Lower leg skin (tissue), 4 donors: ENCODE results near the gene RASSF5. TPM values are rescaled to one million over a fixed set of nuclear protein-coding genes. Genes with fewer than 3 reads are reported as not detected.

Experiments
- DNase-seq, 2 donors: peaks; one replicate each; pipeline ENCODE4 v3.0.0-alpha.2; 2019; ENCODE audit warnings: low spot score in 2 of 2
- H3K4me3 ChIP-seq: fragments of 200-600 bp; sonication (generic); 2 replicates; pipeline ENCODE4 v1.5.1; 2017; ENCODE audit warnings: mild to moderate bottlenecking, low read depth; ENCODE audit not compliant: poor library complexity, severe bottlenecking
- POLR2A ChIP-seq, 2 donors: fragments of 450-650 bp; IDR thresholded peaks; one replicate each; pipeline ENCODE4 v1.6.1; 2016 to 2017; ENCODE audit warnings: antibody characterized with exemption in 2 of 2, mild to moderate bottlenecking in 1 of 2, moderate library complexity in 1 of 2
- WGBS, 2 donors: methylation state at CpG; one replicate each; pipeline ENCODE4 v1.1.5; 2018; 5-methylcytosine and 5-hydroxymethylcytosine counted together
- intact Hi-C: fragments of 100-400 bp; cut with DNase I; formaldehyde crosslinking; loops from one replicate; pipeline ENCODE4 v1.15.0; 2023; ENCODE audit warnings: low total_unique reads
- total RNA-seq, 4 donors: library from RNA; depleted of rRNA; stranded (reverse); fragments of >200 nt; gene quantifications; one replicate each; pipeline ENCODE4 v1.1.0, GENCODE V29; 2016
- TF ChIP-seq, protein P1 (sequence below), 3 donors: fragments of 450-650 bp; IDR thresholded peaks; one replicate each; pipeline ENCODE4 v1.5.1; 2016; ENCODE audit warnings: antibody characterized with exemption in 3 of 3, mild to moderate bottlenecking in 3 of 3, moderate library complexity in 2 of 3

RASSF5 gene
- total RNA-seq, 4 donors from 2014 or later: 81.3 to 102 (median 86.1) TPM

DNA sequence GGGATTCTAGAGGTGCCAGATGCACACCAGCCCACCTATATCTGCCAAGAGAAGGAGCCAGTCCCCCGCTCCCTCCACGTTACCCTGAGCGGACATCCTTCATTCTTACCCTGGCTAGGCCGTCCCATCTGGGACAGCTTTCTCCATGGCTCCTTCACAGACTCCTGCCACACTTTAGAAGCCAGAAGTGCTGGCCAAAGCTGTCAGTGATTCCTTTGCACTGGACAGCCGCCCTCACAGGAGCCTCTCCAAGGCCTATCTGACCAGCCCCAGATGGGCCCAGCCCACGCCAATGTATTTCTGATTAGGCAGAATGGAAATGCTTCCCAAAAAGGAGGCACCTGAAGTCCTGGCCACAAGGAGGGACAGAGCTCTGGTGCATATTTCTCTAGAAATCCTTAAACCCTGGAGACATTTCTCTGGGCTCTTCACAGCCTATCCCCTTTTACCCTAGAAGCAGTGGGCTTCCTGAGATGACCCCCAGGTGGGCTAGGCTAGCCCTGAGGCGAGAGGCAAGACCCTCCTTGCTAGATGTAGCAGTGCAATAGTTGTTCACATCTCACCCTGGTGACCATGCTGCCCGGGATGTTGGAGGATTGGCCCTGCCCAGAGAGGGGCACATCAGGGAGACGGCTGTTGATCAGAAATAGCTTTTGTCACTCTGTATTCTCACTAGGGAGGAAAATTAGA is 44.1 kb downstream of the RASSF5 start:
- no peak for DNase-seq
- intact Hi-C loops: no loop called here
- TF ChIP-seq, protein P1, sequence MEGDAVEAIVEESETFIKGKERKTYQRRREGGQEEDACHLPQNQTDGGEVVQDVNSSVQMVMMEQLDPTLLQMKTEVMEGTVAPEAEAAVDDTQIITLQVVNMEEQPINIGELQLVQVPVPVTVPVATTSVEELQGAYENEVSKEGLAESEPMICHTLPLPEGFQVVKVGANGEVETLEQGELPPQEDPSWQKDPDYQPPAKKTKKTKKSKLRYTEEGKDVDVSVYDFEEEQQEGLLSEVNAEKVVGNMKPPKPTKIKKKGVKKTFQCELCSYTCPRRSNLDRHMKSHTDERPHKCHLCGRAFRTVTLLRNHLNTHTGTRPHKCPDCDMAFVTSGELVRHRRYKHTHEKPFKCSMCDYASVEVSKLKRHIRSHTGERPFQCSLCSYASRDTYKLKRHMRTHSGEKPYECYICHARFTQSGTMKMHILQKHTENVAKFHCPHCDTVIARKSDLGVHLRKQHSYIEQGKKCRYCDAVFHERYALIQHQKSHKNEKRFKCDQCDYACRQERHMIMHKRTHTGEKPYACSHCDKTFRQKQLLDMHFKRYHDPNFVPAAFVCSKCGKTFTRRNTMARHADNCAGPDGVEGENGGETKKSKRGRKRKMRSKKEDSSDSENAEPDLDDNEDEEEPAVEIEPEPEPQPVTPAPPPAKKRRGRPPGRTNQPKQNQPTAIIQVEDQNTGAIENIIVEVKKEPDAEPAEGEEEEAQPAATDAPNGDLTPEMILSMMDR (IDR thresholded peaks at IDR 0.05): no peak
- TF ChIP-seq POLR2A (IDR thresholded peaks at IDR 0.05): no peak
- no peak overlapping the region for H3K4me3 ChIP-seq
- 93 to 95% methylated on average over 9 of the region's 9 CpGs for WGBS, 2 donors

DNA sequence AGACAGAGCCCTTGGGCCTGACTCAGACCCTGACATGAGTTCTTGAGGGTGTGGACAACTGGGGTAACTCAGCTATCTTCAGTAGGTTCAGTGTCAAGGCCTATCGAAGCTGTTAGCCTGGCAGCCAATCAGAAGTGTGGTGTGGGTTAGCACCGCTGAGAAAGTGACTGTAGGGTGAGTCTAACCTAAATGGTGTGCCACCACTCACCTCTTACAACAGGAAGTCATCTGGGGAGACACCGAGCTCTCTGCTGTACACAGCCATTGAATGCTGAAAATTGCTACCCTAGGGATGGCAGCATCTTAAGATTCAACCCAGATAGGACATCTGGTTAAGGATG is 44.6 kb downstream of the RASSF5 start:
- DNase-seq: no peak
- no peak overlapping the region for H3K4me3 ChIP-seq
- no peak for TF ChIP-seq POLR2A (IDR thresholded peaks at IDR 0.05)
- TF ChIP-seq, protein P1 (IDR thresholded peaks at IDR 0.05): no peak
- intact Hi-C loops: no loop called here
- WGBS, 2 donors: 93 to 95% methylated on average over 3 of the region's 3 CpGs

DNA sequence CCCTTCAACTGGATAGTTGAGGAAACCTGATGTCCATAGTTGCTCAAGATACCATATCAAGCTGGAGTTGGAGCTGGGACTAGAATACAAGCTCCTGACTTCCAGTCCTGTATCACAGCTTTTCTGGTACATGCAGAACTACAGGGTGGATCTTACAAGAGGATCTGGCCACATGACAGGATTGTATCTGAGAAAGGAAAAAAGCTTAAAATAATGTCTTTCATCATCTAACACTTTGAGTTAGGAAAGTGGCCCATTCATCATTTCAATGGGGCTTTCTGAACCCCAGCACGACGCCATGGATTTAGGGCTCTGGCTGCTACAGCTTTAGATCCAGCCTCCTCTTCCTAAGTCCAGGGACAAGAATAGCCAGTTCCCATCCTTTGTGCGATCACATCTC is 46.9 kb downstream of the RASSF5 start:
- intact Hi-C loops: no loop called here
- 78 to 87% methylated on average over 3 of the region's 3 CpGs for WGBS, 2 donors
- DNase-seq: no peak
- TF ChIP-seq POLR2A (IDR thresholded peaks at IDR 0.05): no peak
- TF ChIP-seq, protein P1 (IDR thresholded peaks at IDR 0.05): no peak
- H3K4me3 ChIP-seq: no peak overlapping the region

DNA sequence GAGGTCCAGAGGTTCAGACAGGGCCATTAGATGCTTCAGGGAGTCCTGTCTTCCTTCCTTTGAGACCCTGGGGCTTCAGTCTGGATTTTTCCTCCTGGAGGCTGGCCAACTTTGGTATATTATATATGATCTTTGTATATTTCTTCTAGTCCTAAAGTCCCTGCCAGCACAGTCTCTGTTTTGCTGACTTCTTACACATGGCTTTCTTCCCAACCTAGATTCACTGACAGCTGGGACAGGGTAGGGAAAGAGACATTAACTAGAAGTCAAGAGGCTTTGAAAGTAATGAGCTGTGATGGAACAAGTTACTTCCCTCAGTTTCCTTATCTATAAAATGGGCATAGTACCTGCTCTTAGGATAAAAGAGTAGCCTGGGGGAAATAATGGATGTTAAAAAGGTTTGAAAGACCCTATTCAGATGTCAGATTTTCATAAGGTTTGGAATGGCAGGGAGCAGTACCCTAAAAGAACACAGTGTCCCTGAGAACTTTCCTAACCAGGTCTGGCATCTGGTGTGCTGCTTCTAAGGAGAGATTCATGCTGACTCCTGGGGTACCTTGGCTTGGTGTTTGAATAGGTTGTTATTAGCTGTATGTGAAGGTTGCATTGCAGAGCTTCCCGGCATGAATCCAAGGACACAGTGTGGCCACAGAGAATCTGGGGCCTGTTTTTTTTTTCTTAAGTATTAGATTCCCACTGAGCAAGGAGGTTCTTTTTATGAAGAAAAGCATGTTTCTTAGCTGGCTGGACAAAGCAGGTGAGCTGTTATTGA is 47.6 kb downstream of the RASSF5 start:
- DNase-seq: no peak
- intact Hi-C loops: no loop called here
- H3K4me3 ChIP-seq: no peak overlapping the region
- WGBS, 2 donors: 86% methylated on average over 1 of the region's 1 CpG
- TF ChIP-seq, protein P1 (IDR thresholded peaks at IDR 0.05): no peak
- TF ChIP-seq POLR2A (IDR thresholded peaks at IDR 0.05): no peak

DNA sequence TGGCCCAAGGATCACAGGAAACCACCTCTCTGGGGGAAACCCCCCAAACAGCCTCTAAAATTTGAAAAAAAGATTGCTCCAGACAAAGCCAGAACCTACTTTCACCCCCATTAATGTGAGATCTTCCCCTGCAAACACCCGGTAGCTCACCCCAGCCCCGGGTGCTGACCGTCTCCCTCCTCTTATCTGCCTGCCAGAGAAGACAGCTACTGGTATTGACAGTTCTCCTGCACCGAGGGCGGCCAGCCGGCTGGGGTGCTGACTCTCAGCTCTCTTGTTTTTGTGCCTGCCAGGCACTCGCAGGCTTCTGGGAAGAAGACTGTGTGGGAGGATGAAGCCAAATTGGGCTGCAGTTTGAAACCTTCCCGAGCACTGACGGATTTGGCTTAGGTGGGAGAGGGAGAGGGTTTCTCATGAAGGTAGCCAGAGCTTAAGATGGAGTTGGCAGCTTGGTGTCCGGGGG is 48.2 kb downstream of the RASSF5 start:
- no peak for TF ChIP-seq POLR2A (IDR thresholded peaks at IDR 0.05)
- no peak for DNase-seq
- H3K4me3 ChIP-seq: no peak overlapping the region
- 44 to 47% methylated on average over 10 of the region's 10 CpGs for WGBS, 2 donors
- intact Hi-C loops: no loop called here

DNA sequence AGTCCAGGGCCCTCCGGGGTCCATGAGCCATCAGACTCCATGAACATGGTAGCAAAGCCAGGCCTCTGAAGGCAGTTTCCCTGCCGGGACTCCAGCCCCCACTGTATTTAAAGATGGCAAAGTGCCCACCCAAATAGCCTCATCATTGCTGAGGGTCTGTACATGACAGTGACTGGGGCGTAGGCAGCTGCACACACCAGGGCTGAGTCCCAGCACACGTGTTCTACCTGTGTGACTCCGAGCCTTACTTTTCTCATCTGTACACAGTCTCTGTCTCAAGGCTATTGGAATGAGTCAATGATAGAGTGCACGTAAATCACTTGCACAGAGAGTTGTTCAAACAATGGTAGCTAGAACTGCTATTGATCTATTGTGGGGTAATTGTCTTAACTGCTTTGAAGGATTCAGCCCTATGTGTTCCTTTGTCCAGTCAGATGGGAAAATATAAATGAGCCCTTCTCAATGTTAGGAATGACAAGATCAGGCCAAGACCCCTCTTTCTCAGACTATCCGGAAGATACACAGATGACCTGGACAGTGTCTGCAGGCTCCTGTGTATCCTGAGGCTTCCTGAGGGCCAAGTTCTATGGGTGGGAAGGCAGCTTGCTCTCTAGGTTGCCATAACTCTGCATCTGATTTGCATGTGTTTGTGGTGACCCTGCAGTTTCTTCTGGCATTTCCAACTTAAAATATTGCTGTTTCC is 48.9 kb downstream of the RASSF5 start:
- intact Hi-C loops: no loop called here
- H3K4me3 ChIP-seq: no peak overlapping the region
- no peak for DNase-seq
- TF ChIP-seq, protein P1 (IDR thresholded peaks at IDR 0.05): no peak
- TF ChIP-seq POLR2A (IDR thresholded peaks at IDR 0.05): no peak
- WGBS, 2 donors: 57 to 61% methylated on average over 7 of the region's 7 CpGs
